Right lobe of liver (tissue), 4 donors: ENCODE results near the gene SOS2.

Experiments used
- POLR2A ChIP-seq: fragments of 450-650 bp; IDR thresholded peaks from one replicate; pipeline ENCODE4 v1.6.1; 2017; ENCODE audit warnings: antibody characterized with exemption, mild to moderate bottlenecking
- TF ChIP-seq, protein P1 (sequence below), 4 donors: fragments of 200-600 bp in 3 of 4; fragments of 450-650 bp in 1 of 4; IDR thresholded peaks; one replicate each; pipeline versions ENCODE4 v1.5.1 to v1.8.0; 2016 to 2022; ENCODE audit warnings: antibody characterized with exemption in 4 of 4, mild to moderate bottlenecking in 2 of 4
- donor health status: DM: no; HTN: no; CAD: no.
- donor health status: DM: no; HTN: no; CAD: no.
- donor health status: DM: no; HTN: yes; CAD: no.

DNA sequence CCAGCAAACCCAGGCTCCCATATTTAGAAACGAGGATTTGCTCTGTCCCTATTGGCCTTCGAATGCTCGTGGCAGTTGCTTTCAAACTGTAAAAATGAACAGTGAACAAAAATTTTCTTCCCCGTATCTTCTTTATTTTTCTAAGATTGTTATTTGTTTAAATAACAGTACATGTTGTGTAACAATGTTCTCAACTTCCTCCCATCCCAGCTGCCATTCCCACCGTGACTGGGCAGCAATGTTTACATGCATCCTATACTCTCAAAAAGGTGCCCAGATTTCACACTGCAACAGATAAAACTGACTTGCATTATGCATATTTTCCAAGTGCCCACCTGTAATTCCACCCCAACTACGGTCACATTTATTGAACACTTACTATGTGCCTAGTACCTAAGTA, 127.8 kb downstream of the SOS2 start:
- TF ChIP-seq, protein P1, sequence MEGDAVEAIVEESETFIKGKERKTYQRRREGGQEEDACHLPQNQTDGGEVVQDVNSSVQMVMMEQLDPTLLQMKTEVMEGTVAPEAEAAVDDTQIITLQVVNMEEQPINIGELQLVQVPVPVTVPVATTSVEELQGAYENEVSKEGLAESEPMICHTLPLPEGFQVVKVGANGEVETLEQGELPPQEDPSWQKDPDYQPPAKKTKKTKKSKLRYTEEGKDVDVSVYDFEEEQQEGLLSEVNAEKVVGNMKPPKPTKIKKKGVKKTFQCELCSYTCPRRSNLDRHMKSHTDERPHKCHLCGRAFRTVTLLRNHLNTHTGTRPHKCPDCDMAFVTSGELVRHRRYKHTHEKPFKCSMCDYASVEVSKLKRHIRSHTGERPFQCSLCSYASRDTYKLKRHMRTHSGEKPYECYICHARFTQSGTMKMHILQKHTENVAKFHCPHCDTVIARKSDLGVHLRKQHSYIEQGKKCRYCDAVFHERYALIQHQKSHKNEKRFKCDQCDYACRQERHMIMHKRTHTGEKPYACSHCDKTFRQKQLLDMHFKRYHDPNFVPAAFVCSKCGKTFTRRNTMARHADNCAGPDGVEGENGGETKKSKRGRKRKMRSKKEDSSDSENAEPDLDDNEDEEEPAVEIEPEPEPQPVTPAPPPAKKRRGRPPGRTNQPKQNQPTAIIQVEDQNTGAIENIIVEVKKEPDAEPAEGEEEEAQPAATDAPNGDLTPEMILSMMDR (IDR thresholded peaks at IDR 0.05): no peak
- TF ChIP-seq POLR2A: no peak
